Liver (tissue), 3 donors: Measurements from ENCODE around the gene IQSEC3.
"Not testable (repeated sequence)": the region's sequence is repeated elsewhere in the genome, so short reads cannot be mapped to it uniquely, and the experiment has no call there.

Experiments
- NR2F2 ChIP-seq: IDR thresholded peaks from 2 replicates; pipeline ENCODE4 v1.6.1; 2016; ENCODE audit warnings: antibody characterized with exemption
- TF ChIP-seq, protein P1 (sequence below): fragments of 150-350 bp; IDR thresholded peaks from 2 replicates; pipeline ENCODE4 v1.5.1; 2017; ENCODE audit warnings: improper control_type of control experiment, low read depth, low read length; ENCODE audit not compliant: missing input control
- donor health status: healthy.
- donor health status: healthy.

DNA sequence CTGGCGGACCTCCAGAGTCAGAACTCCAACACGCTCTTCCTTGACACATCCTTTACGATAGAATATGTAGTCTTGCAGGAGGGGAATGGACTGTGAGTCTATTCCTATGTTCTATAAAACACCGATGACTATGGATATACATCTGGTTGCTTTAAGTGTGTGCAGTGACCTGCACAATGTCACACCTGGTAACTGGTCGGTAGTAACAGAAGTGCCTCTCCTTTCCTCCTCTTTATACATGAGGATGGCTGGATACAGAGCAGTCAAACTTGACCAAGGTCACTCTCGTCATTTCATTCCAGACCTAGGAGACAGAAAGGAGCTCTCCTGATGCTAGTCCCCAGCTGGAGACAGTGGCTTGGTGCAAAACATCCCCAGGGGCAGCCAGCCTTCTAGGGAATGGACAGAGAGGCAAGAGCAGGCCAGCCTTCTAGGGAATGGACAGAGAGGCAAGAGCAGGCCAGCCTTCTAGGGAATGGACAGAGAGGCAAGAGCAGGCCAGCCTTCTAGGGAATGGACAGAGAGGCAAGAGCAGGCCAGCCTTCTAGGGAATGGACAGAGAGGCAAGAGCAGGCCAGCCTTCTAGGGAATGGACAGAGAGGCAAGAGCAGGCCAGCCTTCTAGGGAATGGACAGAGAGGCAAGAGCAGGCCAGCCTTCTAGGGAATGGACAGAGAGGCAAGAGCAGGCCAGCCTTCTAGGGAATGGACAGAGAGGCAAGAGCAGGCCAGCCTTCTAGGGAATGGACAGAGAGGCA is 21.2 kb upstream of the IQSEC3 start:
- TF ChIP-seq, protein P1, sequence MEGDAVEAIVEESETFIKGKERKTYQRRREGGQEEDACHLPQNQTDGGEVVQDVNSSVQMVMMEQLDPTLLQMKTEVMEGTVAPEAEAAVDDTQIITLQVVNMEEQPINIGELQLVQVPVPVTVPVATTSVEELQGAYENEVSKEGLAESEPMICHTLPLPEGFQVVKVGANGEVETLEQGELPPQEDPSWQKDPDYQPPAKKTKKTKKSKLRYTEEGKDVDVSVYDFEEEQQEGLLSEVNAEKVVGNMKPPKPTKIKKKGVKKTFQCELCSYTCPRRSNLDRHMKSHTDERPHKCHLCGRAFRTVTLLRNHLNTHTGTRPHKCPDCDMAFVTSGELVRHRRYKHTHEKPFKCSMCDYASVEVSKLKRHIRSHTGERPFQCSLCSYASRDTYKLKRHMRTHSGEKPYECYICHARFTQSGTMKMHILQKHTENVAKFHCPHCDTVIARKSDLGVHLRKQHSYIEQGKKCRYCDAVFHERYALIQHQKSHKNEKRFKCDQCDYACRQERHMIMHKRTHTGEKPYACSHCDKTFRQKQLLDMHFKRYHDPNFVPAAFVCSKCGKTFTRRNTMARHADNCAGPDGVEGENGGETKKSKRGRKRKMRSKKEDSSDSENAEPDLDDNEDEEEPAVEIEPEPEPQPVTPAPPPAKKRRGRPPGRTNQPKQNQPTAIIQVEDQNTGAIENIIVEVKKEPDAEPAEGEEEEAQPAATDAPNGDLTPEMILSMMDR, result not testable (repeated sequence)
- not testable (repeated sequence) for TF ChIP-seq NR2F2
